Hepatocyte (in vitro differentiated cells): Measurements from ENCODE around the gene FRZB. TPM values are rescaled to one million over a fixed set of nuclear protein-coding genes. Genes with fewer than 3 reads are reported as not detected.

ENCODE experiments used
- DNase-seq: peaks from one replicate; pipeline ENCODE4 v3.0.0-alpha.2; 2016; ENCODE audit warnings: low spot score
- H2AFZ ChIP-seq: fragments of 200-600 bp; sonication (generic); 2 replicates; pipeline ENCODE4 v1.6.0; 2016; ENCODE audit warnings: antibody characterized with exemption, mild to moderate bottlenecking
- H3K27ac ChIP-seq: fragments of 200-600 bp; sonication (generic); 2 replicates; pipeline ENCODE4 v1.5.1; 2016; ENCODE audit warnings: mild to moderate bottlenecking
- H3K27me3 ChIP-seq: fragments of 200-600 bp; sonication (generic); 2 replicates; pipeline ENCODE4 v1.6.1; 2016
- H3K36me3 ChIP-seq: fragments of 200-600 bp; sonication (generic); replicated peaks from 2 replicates; pipeline ENCODE4 v1.5.1; 2016; ENCODE audit warnings: low read depth; ENCODE audit not compliant: insufficient read depth
- H3K4me1 ChIP-seq: fragments of 200-600 bp; sonication (generic); 2 replicates; pipeline ENCODE4 v1.5.1; 2016; ENCODE audit warnings: mild to moderate bottlenecking, moderate library complexity; ENCODE audit not compliant: insufficient read depth
- H3K4me2 ChIP-seq: fragments of 200-600 bp; sonication (generic); 2 replicates; pipeline ENCODE4 v1.6.0; 2016
- H3K4me3 ChIP-seq: fragments of 200-600 bp; sonication (generic); 2 replicates; pipeline ENCODE4 v1.5.1; 2016; ENCODE audit warnings: mild to moderate bottlenecking
- H3K79me2 ChIP-seq: fragments of 200-600 bp; sonication (generic); 2 replicates; pipeline ENCODE4 v1.6.0; 2017; ENCODE audit warnings: mild to moderate bottlenecking
- H3K9me2 ChIP-seq: fragments of 200-600 bp; sonication (generic); replicated peaks from 2 replicates; pipeline ENCODE4 v1.6.0; 2017; ENCODE audit warnings: mild to moderate bottlenecking; ENCODE audit not compliant: insufficient read depth
- H3K9me3 ChIP-seq: fragments of 200-600 bp; sonication (generic); 2 replicates; pipeline ENCODE4 v1.5.1; 2016; ENCODE audit warnings: low read depth, mild to moderate bottlenecking
- H4K20me1 ChIP-seq: fragments of 200-600 bp; sonication (generic); 2 replicates; pipeline ENCODE4 v1.6.0; 2016; ENCODE audit warnings: mild to moderate bottlenecking; ENCODE audit not compliant: insufficient read depth, poor library complexity, severe bottlenecking
- CTCF ChIP-seq: fragments of 200-600 bp; sonication (generic); IDR thresholded peaks from 2 replicates; pipeline ENCODE4 v1.5.1; 2016; ENCODE audit warnings: antibody characterized with exemption, mild to moderate bottlenecking; ENCODE audit not compliant: poor library complexity
- EZH2 ChIP-seq: fragments of 200-600 bp; sonication (generic); IDR thresholded peaks from 2 replicates; pipeline ENCODE4 v1.6.1; 2016; ENCODE audit warnings: antibody characterized with exemption, mild to moderate bottlenecking, borderline replicate concordance
- EZH2phosphoT487 ChIP-seq: fragments of 200-600 bp; sonication (generic); IDR thresholded peaks from one replicate; pipeline ENCODE4 v1.6.1; 2018; ENCODE audit warnings: antibody characterized with exemption, mild to moderate bottlenecking, low read depth, moderate library complexity; ENCODE audit not compliant: unreplicated experiment, severe bottlenecking
- WGBS: methylation state at CpG from one replicate; pipeline ENCODE4 v1.1.6; 2016; ENCODE audit warnings: low lambda C conversion rate; ENCODE audit errors: missing lambda C conversion rate; 5-methylcytosine and 5-hydroxymethylcytosine counted together
- polyA plus RNA-seq: library from polyadenylated mRNA; unstranded; fragments of >200 nt; fragmentation: Nextera tagmentation; extraction: Ambion mirVana; gene quantifications from 2 replicates; pipeline ENCODE4 v1.2.1, GENCODE V29; 2016
- total RNA-seq: library from RNA; depleted of rRNA; stranded (reverse); fragments of >200 nt; gene quantifications from 2 replicates; pipeline ENCODE4 v1.2.3, GENCODE V29; 2014

The FRZB gene
- total and polyA plus RNA-seq, 2 experiments from 2014 or later = 118 to 375 TPM

- no peak for TF ChIP-seq CTCF
- no peak for TF ChIP-seq EZH2phosphoT487
- TF ChIP-seq EZH2 = no peak
- 100% methylated on average over 1 of the region's 1 CpG for WGBS
Observed at GRCh38 chr2:182910965-182911364, 44.5 kb upstream of the FRZB start.

GRCh38 chr2:182907081-182907830 is 40.8 kb upstream of the FRZB start:
- Histone ChIP-seq H3K27me3 (no peaks in the 10 kb centered on the region), H3K36me3 (no peaks in the 10 kb centered on the region), H2AFZ (no peak overlapping the region), H3K27ac (no peak overlapping the region), H3K4me3 (no peak overlapping the region), H3K79me2 (no peaks in the 10 kb centered on the region), H4K20me1 (no peaks in the 10 kb centered on the region), H3K9me2 (no peaks in the 10 kb centered on the region), H3K4me1 (no peaks in the 10 kb centered on the region), H3K4me2 (no peak overlapping the region), H3K9me3 (no peaks in the 10 kb centered on the region)
- WGBS = 56% methylated on average over 7 of the region's 7 CpGs
- no peak for DNase-seq
- no peak for TF ChIP-seq EZH2
- no peak for TF ChIP-seq EZH2phosphoT487
- TF ChIP-seq CTCF = no peak

More at GRCh38 chr2:182910965-182911364, 44.5 kb upstream of the FRZB start:
- H3K36me3 ChIP-seq = no peaks in the 10 kb centered on the region
- H3K4me1 ChIP-seq = no peaks in the 10 kb centered on the region
- no peaks in the 10 kb centered on the region for H3K27me3 ChIP-seq
- no peak overlapping the region for H2AFZ ChIP-seq
- DNase-seq = no peak
- no peak overlapping the region for H3K27ac ChIP-seq
- H3K4me2 ChIP-seq = no peak overlapping the region
- H3K79me2 ChIP-seq = no peaks in the 10 kb centered on the region
- H3K9me3 ChIP-seq = no peaks in the 10 kb centered on the region
- H4K20me1 ChIP-seq = no peaks in the 10 kb centered on the region
- no peak overlapping the region for H3K4me3 ChIP-seq
- H3K9me2 ChIP-seq = no peaks in the 10 kb centered on the region

GRCh38 chr2:182906454-182906853 is 40.0 kb upstream of the FRZB start:
- no peak overlapping the region for H3K27ac ChIP-seq
- H3K9me3 ChIP-seq = no peaks in the 10 kb centered on the region
- H3K27me3 ChIP-seq = no peaks in the 10 kb centered on the region
- no peaks in the 10 kb centered on the region for H3K36me3 ChIP-seq
- H2AFZ ChIP-seq = no peak overlapping the region
- H4K20me1 ChIP-seq = no peaks in the 10 kb centered on the region
- no peak for DNase-seq
- TF ChIP-seq CTCF = no peak
- TF ChIP-seq EZH2phosphoT487 = no peak
- TF ChIP-seq EZH2 = no peak
- H3K4me1 ChIP-seq = no peaks in the 10 kb centered on the region
- H3K4me3 ChIP-seq = no peak overlapping the region
- H3K4me2 ChIP-seq = no peak overlapping the region
- H3K79me2 ChIP-seq = no peaks in the 10 kb centered on the region
- no peaks in the 10 kb centered on the region for H3K9me2 ChIP-seq
